Activated CD8-positive, alpha-beta memory T cell treated with anti-CD3 and anti-CD28 coated beads, Interleukin-2, amount 10 ng/mL, durations not matched to agents 7 days and 5 days (primary cell): Measurements from ENCODE around the gene PLXNA4. TPM values are rescaled to one million over a fixed set of nuclear protein-coding genes. Genes with fewer than 3 reads are reported as not detected.
"Not testable (repeated sequence)": the region's sequence is repeated elsewhere in the genome, so short reads cannot be mapped to it uniquely, and the experiment has no call there.

Experiments used
- ATAC-seq: fragments of 150-1000 bp; cut with Tn5 transposase; one replicate; pipeline ENCODE4 v1.10.0; 2021; ENCODE audit warnings: moderate library complexity
- CTCF ChIA-PET: fragments of 350-600 bp; sonication (Branson Sonifier 250); formaldehyde crosslinking; loops from one replicate; lab custom pipeline; 2021; ENCODE audit warnings: antibody characterized with exemption; lab: Charles Lee
- DNase-seq: peaks from one replicate; pipeline ENCODE4 v3.0.0-alpha.2; 2020
- H3K27ac Mint-ChIP-seq: one replicate; pipeline ENCODE4 v1.8.0; 2021; ENCODE audit warnings: mild to moderate bottlenecking, mixed read lengths
- H3K27me3 Mint-ChIP-seq: one replicate; pipeline ENCODE4 v1.8.0; 2021; ENCODE audit warnings: mixed read lengths
- H3K36me3 Mint-ChIP-seq: one replicate; pipeline ENCODE4 v1.8.0; 2021; ENCODE audit warnings: mild to moderate bottlenecking, mixed read lengths
- H3K4me1 Mint-ChIP-seq: one replicate; pipeline ENCODE4 v1.8.0; 2021; ENCODE audit warnings: mixed read lengths
- H3K4me3 Mint-ChIP-seq: one replicate; pipeline ENCODE4 v1.8.0; 2021; ENCODE audit warnings: mild to moderate bottlenecking, moderate library complexity, mixed read lengths
- H3K9me3 Mint-ChIP-seq: one replicate; pipeline ENCODE4 v1.8.0; 2022; ENCODE audit warnings: low read depth, mixed read lengths
- total RNA-seq, 2 experiments: library from RNA; stranded (reverse); gene quantifications; one replicate each; pipeline ENCODE4 v1.2.3, GENCODE V29; 2021

The PLXNA4 gene
- total RNA-seq, 2 experiments from 2014 or later, result 1.2 to 1.6 TPM

DNA sequence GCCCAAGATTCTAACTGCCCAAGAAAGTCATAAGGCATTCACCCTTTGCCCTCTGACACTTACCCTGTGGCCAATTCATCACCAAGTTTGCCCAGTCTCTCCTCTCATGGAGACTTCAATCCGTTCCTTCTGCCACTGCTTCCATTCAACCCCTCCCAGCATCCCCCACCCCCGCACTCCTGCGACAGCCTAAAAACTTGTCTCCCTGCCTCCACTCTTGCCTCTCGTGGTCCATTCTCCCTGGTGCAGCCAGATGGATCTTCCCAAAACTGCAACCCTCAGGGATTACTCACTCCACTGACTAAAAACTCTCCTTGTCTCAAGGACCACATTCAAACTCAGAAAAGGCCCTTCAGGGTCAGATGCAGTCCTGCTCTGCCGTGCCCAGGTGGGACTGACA is 32.3 kb upstream of the PLXNA4 start:
- no peak for DNase-seq
- Mint-ChIP-seq H3K4me3 (no peak overlapping the region), H3K4me1 (no peaks in the 10 kb centered on the region), H3K9me3 (no peaks in the 10 kb centered on the region), H3K27me3 (peaks cover 5% of the 10 kb centered on the region), H3K27ac (no peak overlapping the region), H3K36me3 (no peaks in the 10 kb centered on the region)
- CTCF ChIA-PET, result no interaction called here
- ATAC-seq, result no peak

GRCh38 chr7:132607656-132608055 is 31.4 kb upstream of the PLXNA4 start:
- ATAC-seq (no peak), DNase-seq (no peak)
- Mint-ChIP-seq H3K9me3 (no peaks in the 10 kb centered on the region), H3K27ac (no peak overlapping the region), H3K4me3 (no peak overlapping the region), H3K36me3 (no peaks in the 10 kb centered on the region), H3K4me1 (no peaks in the 10 kb centered on the region), H3K27me3 (peaks cover 7% of the 10 kb centered on the region)
- CTCF ChIA-PET, result no interaction called here

DNA sequence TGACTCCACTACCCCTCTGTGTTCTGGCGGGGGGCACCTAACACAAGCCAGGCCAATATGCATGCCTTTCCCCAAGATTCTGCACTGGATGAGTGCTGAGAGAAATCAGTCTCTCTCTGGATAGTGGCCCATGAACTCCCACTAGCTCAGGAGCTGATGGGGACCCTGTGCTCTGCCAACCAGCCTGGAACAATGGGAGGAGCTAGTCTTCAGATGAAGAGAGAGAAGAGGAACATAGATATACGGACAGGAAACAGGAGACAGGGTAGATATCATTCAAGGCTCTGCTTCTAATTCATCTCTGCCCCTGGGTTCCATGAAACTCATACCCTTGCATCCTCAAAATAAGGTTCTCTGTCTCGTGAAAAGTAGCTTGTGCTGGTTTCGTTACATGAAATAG is 27.9 kb upstream of the PLXNA4 start:
- H3K9me3 Mint-ChIP-seq, result no peaks in the 10 kb centered on the region
- no peaks in the 10 kb centered on the region for H3K36me3 Mint-ChIP-seq
- H3K27me3 Mint-ChIP-seq, result peaks cover 15% of the 10 kb centered on the region
- no peak for DNase-seq
- H3K27ac Mint-ChIP-seq, result no peak overlapping the region
- H3K4me1 Mint-ChIP-seq, result no peaks in the 10 kb centered on the region
- no peak overlapping the region for H3K4me3 Mint-ChIP-seq
- CTCF ChIA-PET, result no interaction called here
- ATAC-seq, result no peak

DNA sequence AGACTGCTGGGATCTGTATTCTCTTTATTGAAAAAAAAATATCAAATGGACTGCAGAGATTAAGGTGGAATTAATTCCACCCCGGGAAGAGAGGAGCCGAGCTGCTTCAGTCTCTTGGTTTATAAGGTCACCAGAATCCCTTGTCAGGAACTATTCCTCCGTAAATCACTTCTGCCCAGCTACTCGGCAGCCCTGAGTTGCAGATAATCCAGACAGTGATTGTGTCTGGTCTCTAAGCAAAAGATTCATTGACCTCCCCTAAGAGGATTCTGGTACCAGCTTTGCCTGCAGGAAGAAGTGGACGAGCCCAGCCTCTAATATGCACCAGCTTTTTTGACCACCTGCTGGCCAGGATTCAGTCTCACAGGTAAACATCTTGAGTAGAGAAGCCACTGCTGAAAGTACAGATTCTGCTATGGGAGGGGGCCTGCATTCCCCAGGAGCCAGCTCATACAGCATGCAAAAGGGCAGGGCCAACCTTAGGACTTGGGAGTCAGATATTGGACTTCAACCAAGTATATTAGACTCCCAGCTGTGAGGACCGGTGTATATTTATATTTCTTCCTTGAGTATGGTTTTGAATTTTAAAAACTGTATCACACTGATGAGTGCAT is 27.1 kb upstream of the PLXNA4 start:
- Mint-ChIP-seq H3K9me3 (no peaks in the 10 kb centered on the region), H3K36me3 (no peaks in the 10 kb centered on the region), H3K27ac (no peak overlapping the region), H3K4me3 (no peak overlapping the region), H3K27me3 (peaks cover 21% of the 10 kb centered on the region), H3K4me1 (no peaks in the 10 kb centered on the region)
- CTCF ChIA-PET, result no interaction called here
- DNase-seq (no peak), ATAC-seq (no peak)

DNA sequence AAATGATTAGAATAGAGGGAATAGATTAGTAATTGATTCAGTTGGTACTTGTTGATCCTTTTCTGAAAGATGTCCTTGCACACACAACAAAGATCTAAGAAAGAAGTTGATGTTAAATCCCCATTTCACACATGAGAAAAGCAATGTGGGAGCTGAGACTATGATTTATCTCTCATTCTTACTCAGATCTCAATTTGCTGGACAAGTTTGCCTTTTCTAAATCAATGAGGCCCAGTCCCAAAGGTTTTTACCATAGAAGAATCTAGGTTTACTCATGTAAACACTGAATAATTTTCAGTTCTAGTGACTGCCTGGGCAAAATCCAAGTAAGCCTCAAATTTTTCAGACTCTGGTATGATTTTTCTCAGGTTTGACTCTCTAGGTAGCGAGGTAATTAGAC is 25.5 kb upstream of the PLXNA4 start:
- no peaks in the 10 kb centered on the region for H3K9me3 Mint-ChIP-seq
- H3K4me3 Mint-ChIP-seq, result no peak overlapping the region
- peaks cover 27% of the 10 kb centered on the region for H3K27me3 Mint-ChIP-seq
- H3K36me3 Mint-ChIP-seq, result no peaks in the 10 kb centered on the region
- no peaks in the 10 kb centered on the region for H3K4me1 Mint-ChIP-seq
- no peak overlapping the region for H3K27ac Mint-ChIP-seq
- ATAC-seq, result no peak
- DNase-seq, result no peak
- CTCF ChIA-PET, result no interaction called here

DNA sequence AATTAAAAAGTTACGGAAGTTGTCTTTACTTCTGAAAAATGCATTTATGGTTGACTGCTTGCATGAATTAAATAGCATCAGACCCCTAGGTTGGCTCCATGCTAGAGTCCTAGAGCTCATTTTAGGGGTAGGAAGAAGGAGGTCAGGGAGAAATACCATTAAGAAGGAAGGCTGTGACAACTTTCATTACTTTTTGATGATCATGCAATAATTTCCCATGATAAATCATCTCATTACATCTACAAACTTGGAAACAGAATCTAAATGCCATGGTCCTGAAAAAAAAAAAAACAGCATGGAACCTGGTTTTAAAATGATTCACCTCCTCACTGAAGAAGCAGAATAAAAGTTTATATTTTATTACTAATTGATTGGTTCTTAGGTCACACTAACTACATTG is 20.3 kb upstream of the PLXNA4 start:
- H3K27ac Mint-ChIP-seq, result no peak overlapping the region
- DNase-seq (no peak), ATAC-seq (no peak)
- no peaks in the 10 kb centered on the region for H3K9me3 Mint-ChIP-seq
- no peaks in the 10 kb centered on the region for H3K4me1 Mint-ChIP-seq
- no peaks in the 10 kb centered on the region for H3K36me3 Mint-ChIP-seq
- H3K27me3 Mint-ChIP-seq, result peaks cover 23% of the 10 kb centered on the region
- H3K4me3 Mint-ChIP-seq, result no peak overlapping the region
- CTCF ChIA-PET, result interaction anchor here (0.9 kb wide), 1 partner anchor 16 kb away, joined by 3 read pairs; no protein-coding TSS in a partner anchor

DNA sequence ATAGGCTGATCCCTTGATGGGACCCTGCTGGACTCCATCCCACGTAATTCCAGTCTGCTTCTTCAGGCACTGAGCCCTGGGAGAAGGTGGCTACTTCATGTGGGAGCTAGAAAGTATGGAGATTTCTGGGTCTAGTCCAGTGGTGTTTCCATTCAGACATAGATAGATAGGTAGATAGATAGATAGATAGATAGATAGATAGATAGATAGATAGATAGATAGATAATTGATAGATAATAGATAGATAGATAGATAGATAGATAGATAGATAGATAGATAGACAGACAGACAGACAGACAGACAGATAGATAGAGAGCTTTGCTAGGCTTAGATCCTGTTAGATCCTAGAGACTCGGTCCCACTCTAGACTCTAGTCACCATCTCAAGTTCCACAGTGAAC is 18.5 kb upstream of the PLXNA4 start:
- H3K27ac Mint-ChIP-seq, CTCF ChIA-PET, H3K4me3 Mint-ChIP-seq, ATAC-seq, H3K4me1 Mint-ChIP-seq, DNase-seq, H3K36me3 Mint-ChIP-seq, H3K9me3 Mint-ChIP-seq: not testable (repeated sequence)
- peaks cover 21% of the 10 kb centered on the region for H3K27me3 Mint-ChIP-seq

DNA sequence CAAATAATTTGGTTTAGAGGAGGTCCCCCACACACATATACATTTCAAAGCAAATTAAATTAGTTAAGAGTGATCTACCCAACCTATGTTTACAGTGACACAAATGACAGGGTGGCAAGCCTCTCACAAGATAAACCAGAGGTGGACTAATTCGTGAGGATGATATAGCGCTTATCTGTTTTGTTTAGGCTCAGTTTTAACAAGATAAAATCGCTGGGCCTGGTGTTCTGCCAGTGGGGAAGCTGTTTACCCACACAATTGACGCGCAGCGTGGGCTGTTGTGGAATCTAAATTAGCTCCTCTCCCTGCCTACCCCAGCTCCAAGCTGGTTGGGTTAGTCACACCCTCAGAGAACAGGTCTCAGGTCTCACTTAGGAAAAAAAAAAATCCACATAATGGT is 16.7 kb upstream of the PLXNA4 start:
- Mint-ChIP-seq H3K27ac (no peak overlapping the region), H3K9me3 (no peaks in the 10 kb centered on the region), H3K4me1 (no peaks in the 10 kb centered on the region), H3K4me3 (no peak overlapping the region), H3K27me3 (peaks cover 22% of the 10 kb centered on the region), H3K36me3 (no peaks in the 10 kb centered on the region)
- no peak for DNase-seq
- no peak for ATAC-seq
- CTCF ChIA-PET, result no interaction called here

GRCh38 chr7:132592231-132592920 is 16.1 kb upstream of the PLXNA4 start:
- CTCF ChIA-PET, result interaction anchor here (1.4 to 3.3 kb wide), 2 partner anchors 12 to 198 kb away, joined by 3 to 12 read pairs; no protein-coding TSS in a partner anchor
- no peak overlapping the region for H3K4me3 Mint-ChIP-seq
- no peak for ATAC-seq

DNA sequence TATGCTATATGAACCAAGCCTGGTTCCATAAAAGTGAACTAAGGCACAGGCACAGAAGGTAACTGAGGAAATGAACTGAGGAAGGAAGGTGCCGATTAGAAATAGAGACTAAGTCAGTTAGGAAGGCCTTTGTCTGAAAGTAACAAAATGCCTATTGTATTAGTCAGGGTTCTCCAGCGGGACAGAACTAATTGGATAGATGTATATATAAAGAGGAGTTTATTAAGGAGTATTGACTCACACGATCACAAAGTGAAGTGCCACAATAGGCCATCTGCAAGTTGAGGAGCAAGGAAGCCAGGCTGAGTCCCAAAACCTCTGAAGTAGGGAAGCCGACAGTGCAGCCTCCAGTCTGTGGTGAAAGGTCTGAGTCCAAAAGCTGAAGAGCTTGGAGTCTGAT is 13.9 kb upstream of the PLXNA4 start:
- ATAC-seq (no peak), DNase-seq (no peak)
- Mint-ChIP-seq H3K9me3 (no peaks in the 10 kb centered on the region), H3K36me3 (no peaks in the 10 kb centered on the region), H3K27ac (no peak overlapping the region), H3K4me1 (no peaks in the 10 kb centered on the region), H3K4me3 (no peak overlapping the region), H3K27me3 (peaks cover 31% of the 10 kb centered on the region)
- CTCF ChIA-PET, result interaction anchor here (0.6 to 3.3 kb wide), 2 partner anchors 10 to 338 kb away, joined by 3 to 12 read pairs; no protein-coding TSS in a partner anchor

More at GRCh38 chr7:132592231-132592920, 16.1 kb upstream of the PLXNA4 start:
- no peak overlapping the region for H3K27ac Mint-ChIP-seq
- H3K9me3 Mint-ChIP-seq, result no peaks in the 10 kb centered on the region
- no peaks in the 10 kb centered on the region for H3K36me3 Mint-ChIP-seq
- DNase-seq, result no peak
- peaks cover 25% of the 10 kb centered on the region for H3K27me3 Mint-ChIP-seq
- no peaks in the 10 kb centered on the region for H3K4me1 Mint-ChIP-seq

GRCh38 chr7:132588596-132588995 is 12.3 kb upstream of the PLXNA4 start:
- no peak for ATAC-seq
- H3K4me1 Mint-ChIP-seq, result no peaks in the 10 kb centered on the region
- no peaks in the 10 kb centered on the region for H3K9me3 Mint-ChIP-seq
- no peak for DNase-seq
- peaks cover 36% of the 10 kb centered on the region for H3K27me3 Mint-ChIP-seq
- H3K27ac Mint-ChIP-seq, result no peak overlapping the region
- no peak overlapping the region for H3K4me3 Mint-ChIP-seq
- no peaks in the 10 kb centered on the region for H3K36me3 Mint-ChIP-seq
- CTCF ChIA-PET, result no interaction called here

DNA sequence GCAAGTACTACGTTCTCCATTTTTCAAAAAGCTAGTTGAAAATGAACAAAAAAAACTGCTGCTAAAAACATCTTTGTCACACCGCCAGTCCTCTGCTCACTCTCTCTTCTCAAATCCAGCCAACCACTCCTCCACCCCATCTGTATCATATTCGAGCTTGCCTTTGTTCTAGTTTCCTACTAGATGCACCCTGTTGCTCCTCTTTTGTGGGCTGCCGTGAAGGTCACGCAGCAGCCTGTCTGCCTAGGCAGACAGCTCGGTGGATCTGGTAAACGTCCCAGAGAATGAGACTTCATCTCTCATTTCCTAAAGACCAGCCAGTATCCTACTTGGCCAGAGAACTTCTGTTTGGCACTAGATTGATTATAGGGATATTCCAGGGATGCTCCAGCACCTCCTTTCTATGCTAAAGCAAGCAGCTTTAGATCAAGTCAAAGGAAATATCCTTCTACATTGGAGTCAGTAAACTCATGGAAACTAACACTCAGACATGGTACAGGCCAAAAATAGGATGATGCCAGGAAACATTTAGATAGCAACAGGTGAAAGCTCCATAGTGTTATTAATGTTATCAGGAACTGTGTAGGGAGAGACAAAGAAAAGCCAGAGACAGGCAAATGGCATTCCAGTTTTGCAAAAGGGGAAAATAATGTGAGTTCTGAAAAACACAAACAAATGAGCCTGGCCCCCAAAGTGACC is 8.7 kb upstream of the PLXNA4 start:
- H3K27me3 Mint-ChIP-seq, result peaks cover 46% of the 10 kb centered on the region
- DNase-seq (no peak), ATAC-seq (no peak)
- no peaks in the 10 kb centered on the region for H3K9me3 Mint-ChIP-seq
- peaks cover 5% of the 10 kb centered on the region for H3K4me1 Mint-ChIP-seq
- H3K4me3 Mint-ChIP-seq, result no peak overlapping the region
- CTCF ChIA-PET, result interaction anchor here (1.9 to 2.1 kb wide), 2 partner anchors 191 to 266 kb away, joined by 8 to 15 read pairs; no protein-coding TSS in a partner anchor
- no peaks in the 10 kb centered on the region for H3K36me3 Mint-ChIP-seq
- H3K27ac Mint-ChIP-seq, result no peak overlapping the region

GRCh38 chr7:132581431-132581830 is 5.2 kb upstream of the PLXNA4 start:
- Mint-ChIP-seq H3K9me3 (no peaks in the 10 kb centered on the region), H3K4me3 (no peak overlapping the region), H3K27ac (no peak overlapping the region), H3K36me3 (no peaks in the 10 kb centered on the region), H3K27me3 (peaks cover 57% of the 10 kb centered on the region), H3K4me1 (peaks cover 9% of the 10 kb centered on the region)
- DNase-seq (no peak), ATAC-seq (no peak)
- CTCF ChIA-PET, result interaction anchor here (0.8 to 11.8 kb wide), 30 partner anchors 9 to 892 kb away, joined by 3 to 216 read pairs (median 4); no protein-coding TSS in a partner anchor
